Uterus (tissue), 2 donors: ENCODE measurements around the gene MICAL1.

Source experiments
- POLR2A ChIP-seq, 2 donors: fragments of 450-650 bp; IDR thresholded peaks; one replicate each; pipeline ENCODE4 v1.6.1; 2016; ENCODE audit warnings: antibody characterized with exemption in 2 of 2, mild to moderate bottlenecking in 1 of 2, moderate library complexity in 1 of 2
- TF ChIP-seq, protein P1 (sequence below), 4 experiments: fragments of 200-600 bp in 2 of 4; fragments of 450-650 bp in 2 of 4; sonication (generic) in 2 of 4; IDR thresholded peaks; one replicate each; pipeline ENCODE4 v1.5.1; 2016 to 2019; ENCODE audit warnings: antibody characterized with exemption in 4 of 4, mild to moderate bottlenecking in 2 of 4, moderate library complexity in 1 of 4

DNA sequence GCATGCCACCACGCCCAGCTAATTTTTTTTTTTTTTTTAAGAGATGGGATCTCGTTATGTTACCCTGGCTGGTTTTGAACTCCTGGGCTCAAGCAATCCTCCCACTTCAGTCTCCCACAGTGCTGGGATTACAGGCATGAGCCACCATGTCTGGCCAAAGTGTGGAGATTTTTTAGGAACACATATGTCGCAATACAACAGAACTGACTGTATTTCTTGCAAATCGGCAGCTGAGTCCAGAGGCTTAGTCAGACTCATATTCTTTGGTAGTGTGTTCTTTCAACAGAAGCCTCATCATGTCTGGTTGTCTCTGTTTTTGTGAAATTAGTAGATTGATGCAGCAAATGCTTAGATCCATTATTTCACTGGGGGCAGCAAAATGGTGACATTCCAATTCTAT lies 49.4 kb downstream of the MICAL1 start:
- TF ChIP-seq, protein P1, sequence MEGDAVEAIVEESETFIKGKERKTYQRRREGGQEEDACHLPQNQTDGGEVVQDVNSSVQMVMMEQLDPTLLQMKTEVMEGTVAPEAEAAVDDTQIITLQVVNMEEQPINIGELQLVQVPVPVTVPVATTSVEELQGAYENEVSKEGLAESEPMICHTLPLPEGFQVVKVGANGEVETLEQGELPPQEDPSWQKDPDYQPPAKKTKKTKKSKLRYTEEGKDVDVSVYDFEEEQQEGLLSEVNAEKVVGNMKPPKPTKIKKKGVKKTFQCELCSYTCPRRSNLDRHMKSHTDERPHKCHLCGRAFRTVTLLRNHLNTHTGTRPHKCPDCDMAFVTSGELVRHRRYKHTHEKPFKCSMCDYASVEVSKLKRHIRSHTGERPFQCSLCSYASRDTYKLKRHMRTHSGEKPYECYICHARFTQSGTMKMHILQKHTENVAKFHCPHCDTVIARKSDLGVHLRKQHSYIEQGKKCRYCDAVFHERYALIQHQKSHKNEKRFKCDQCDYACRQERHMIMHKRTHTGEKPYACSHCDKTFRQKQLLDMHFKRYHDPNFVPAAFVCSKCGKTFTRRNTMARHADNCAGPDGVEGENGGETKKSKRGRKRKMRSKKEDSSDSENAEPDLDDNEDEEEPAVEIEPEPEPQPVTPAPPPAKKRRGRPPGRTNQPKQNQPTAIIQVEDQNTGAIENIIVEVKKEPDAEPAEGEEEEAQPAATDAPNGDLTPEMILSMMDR (IDR thresholded peaks at IDR 0.05) = no peak
- no peak for TF ChIP-seq POLR2A (IDR thresholded peaks at IDR 0.05)
